Endothelial cell (in vitro differentiated cells): Measurements from ENCODE around the gene KCNMA1. TPM values are rescaled to one million over a fixed set of nuclear protein-coding genes. Genes with fewer than 3 reads are reported as not detected.

Experiments
- DNase-seq: peaks from one replicate; pipeline ENCODE4 v3.0.0; 2021; ENCODE audit warnings: low spot score
- H3K27ac Mint-ChIP-seq: one replicate; pipeline ENCODE4 v1.8.0; 2021; ENCODE audit warnings: mixed read lengths, inconsistent platforms; ENCODE audit not compliant: unreplicated experiment
- H3K27me3 Mint-ChIP-seq: one replicate; pipeline ENCODE4 v1.8.0; 2021; ENCODE audit warnings: mild to moderate bottlenecking, moderate library complexity, mixed read lengths, inconsistent platforms; ENCODE audit not compliant: unreplicated experiment
- H3K36me3 Mint-ChIP-seq: one replicate; pipeline ENCODE4 v1.8.0; 2021; ENCODE audit warnings: mild to moderate bottlenecking, low read depth, mixed read lengths, inconsistent platforms; ENCODE audit not compliant: unreplicated experiment
- H3K4me1 Mint-ChIP-seq: one replicate; pipeline ENCODE4 v1.8.0; 2021; ENCODE audit warnings: mild to moderate bottlenecking, mixed read lengths, inconsistent platforms; ENCODE audit not compliant: unreplicated experiment
- H3K4me3 Mint-ChIP-seq: one replicate; pipeline ENCODE4 v1.8.0; 2021; ENCODE audit warnings: mild to moderate bottlenecking, mixed read lengths, inconsistent platforms; ENCODE audit not compliant: unreplicated experiment
- H3K9me3 Mint-ChIP-seq: one replicate; pipeline ENCODE4 v1.8.0; 2021; ENCODE audit warnings: mixed read lengths, inconsistent platforms; ENCODE audit not compliant: unreplicated experiment
- CTCF ChIP-seq: fragments of 200-600 bp; sonication (generic); IDR thresholded peaks from one replicate; pipeline ENCODE4 v1.5.0; 2021; ENCODE audit warnings: antibody characterized with exemption; ENCODE audit not compliant: unreplicated experiment
- total RNA-seq: library from RNA; stranded (reverse); fragmentation: NEBNext Ultra II Directional; extraction: Animal tissue kit (Norgen Biotek cat#: 25700); gene quantifications from one replicate; pipeline ENCODE4 v1.2.1, GENCODE V29; 2021; ENCODE audit not compliant: unreplicated experiment

KCNMA1 gene
- total RNA-seq, 1 donor from 2014 or later, result 5.1 TPM

- Mint-ChIP-seq H3K36me3 (peaks cover 3% of the 10 kb centered on the region), H3K4me1 (no peaks in the 10 kb centered on the region), H3K27me3 (peaks cover 1% of the 10 kb centered on the region), H3K4me3 (no peak overlapping the region), H3K9me3 (no peaks in the 10 kb centered on the region), H3K27ac (no peak overlapping the region)
- DNase-seq, result no peak
- TF ChIP-seq CTCF, result no peak
Observed at GRCh38 chr10:77301305-77301730, 336.3 kb downstream of the KCNMA1 start.

- peaks cover 1% of the 10 kb centered on the region for H3K27me3 Mint-ChIP-seq
- no peak for TF ChIP-seq CTCF
- peaks cover 3% of the 10 kb centered on the region for H3K36me3 Mint-ChIP-seq
- no peaks in the 10 kb centered on the region for H3K9me3 Mint-ChIP-seq
- H3K4me3 Mint-ChIP-seq, result no peak overlapping the region
- H3K4me1 Mint-ChIP-seq, result no peaks in the 10 kb centered on the region
- no peak for DNase-seq
- H3K27ac Mint-ChIP-seq, result no peak overlapping the region
Observed at GRCh38 chr10:77300682-77301302, 336.8 kb downstream of the KCNMA1 start.

GRCh38 chr10:77299320-77299719, 338.3 kb downstream of the KCNMA1 start:
- H3K9me3 Mint-ChIP-seq, result no peaks in the 10 kb centered on the region

GRCh38 chr10:77297393-77297739, 340.2 kb downstream of the KCNMA1 start:
- Mint-ChIP-seq H3K27me3 (peaks cover 1% of the 10 kb centered on the region), H3K9me3 (no peaks in the 10 kb centered on the region), H3K36me3 (no peaks in the 10 kb centered on the region), H3K4me1 (no peaks in the 10 kb centered on the region), H3K27ac (no peak overlapping the region), H3K4me3 (no peak overlapping the region)
- no peak for TF ChIP-seq CTCF
- no peak for DNase-seq

More at GRCh38 chr10:77299320-77299719, 338.3 kb downstream of the KCNMA1 start:
- TF ChIP-seq CTCF, result no peak
- H3K36me3 Mint-ChIP-seq, result peaks cover 3% of the 10 kb centered on the region
- H3K4me3 Mint-ChIP-seq, result no peak overlapping the region
- peaks cover 1% of the 10 kb centered on the region for H3K27me3 Mint-ChIP-seq
- H3K27ac Mint-ChIP-seq, result no peak overlapping the region
- no peak for DNase-seq
- H3K4me1 Mint-ChIP-seq, result no peaks in the 10 kb centered on the region

- H3K4me1 Mint-ChIP-seq, result no peaks in the 10 kb centered on the region
- no peaks in the 10 kb centered on the region for H3K9me3 Mint-ChIP-seq
- H3K4me3 Mint-ChIP-seq, result no peak overlapping the region
- no peaks in the 10 kb centered on the region for H3K36me3 Mint-ChIP-seq
- peaks cover 1% of the 10 kb centered on the region for H3K27me3 Mint-ChIP-seq
- no peak overlapping the region for H3K27ac Mint-ChIP-seq
- TF ChIP-seq CTCF, result peak; percentile 13
- DNase-seq, result no peak
Observed at GRCh38 chr10:77296534-77297392, 340.8 kb downstream of the KCNMA1 start.
